ENCODE measurements around the gene FHOD3.

The FHOD3 gene

DNA sequence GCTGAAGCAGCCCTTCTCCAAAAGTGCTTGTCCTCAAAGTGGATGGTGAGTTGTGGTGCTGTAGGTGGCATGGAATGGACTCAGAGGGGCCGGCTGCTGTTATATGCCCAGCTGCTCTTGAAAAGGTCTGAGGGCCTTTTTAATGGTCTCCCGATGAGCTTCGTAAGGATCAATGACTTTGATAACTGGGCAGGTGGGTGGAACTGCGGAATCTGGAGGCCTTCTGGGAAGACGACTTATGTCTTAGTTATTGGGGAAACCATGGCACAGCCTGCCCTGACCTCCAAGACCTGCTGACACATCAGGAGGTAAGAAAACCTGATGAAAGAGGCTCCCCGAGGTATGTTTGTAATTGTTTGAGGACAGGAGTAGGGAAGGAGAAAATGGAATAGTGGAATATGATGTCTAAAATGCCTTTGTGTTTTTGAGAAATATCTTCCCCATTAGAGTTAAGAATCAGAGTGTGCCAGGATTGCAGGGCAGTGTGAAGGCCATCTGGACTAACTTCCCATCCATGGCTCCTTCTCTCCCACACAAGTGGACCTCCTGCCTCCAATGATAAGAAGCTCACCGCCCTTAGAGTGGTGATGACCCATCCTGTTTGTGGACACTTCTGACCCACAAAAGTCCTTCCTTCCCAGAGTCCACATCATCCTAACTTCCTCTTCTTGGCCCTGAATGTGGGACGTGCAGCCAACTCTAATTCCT lies 236.1 kb downstream of the FHOD3 start:
- no peak for TF ChIP-seq CTCF (IDR thresholded peaks at IDR 0.05; ENCODE audit: low read depth, low read length)
- DNase-seq (ENCODE audit: extremely low read depth, low read depth), result no peak

DNA sequence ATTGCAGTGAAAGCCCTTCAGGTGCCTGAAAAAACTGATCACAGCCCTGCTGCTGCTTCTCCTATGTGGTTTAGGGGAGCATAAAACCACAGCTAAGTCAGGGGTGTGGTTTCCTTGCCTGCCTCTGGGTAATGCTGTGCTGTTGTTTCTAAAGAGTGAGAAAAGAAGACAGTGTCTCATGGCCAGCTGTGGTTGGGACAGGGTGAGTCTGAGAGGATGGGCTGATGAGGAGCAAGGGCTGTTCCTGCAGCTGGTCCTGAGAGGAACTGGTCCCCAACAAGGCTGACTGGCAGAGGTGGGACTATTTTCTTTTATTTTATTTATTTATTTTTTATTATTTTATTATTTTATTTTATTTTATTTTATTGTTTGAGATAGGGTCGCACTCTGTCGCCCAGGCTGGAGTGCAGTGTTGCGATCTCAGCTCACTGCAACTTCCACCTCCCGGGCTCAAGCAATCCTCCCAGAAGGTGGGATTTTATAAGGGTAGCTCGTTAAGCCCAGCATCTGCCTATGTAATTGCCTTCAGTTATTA lies 236.7 kb downstream of the FHOD3 start:
- TF ChIP-seq CTCF (IDR thresholded peaks at IDR 0.05; ENCODE audit: low read depth, low read length), result no peak
- no peak for DNase-seq (ENCODE audit: extremely low read depth, low read depth)

DNA sequence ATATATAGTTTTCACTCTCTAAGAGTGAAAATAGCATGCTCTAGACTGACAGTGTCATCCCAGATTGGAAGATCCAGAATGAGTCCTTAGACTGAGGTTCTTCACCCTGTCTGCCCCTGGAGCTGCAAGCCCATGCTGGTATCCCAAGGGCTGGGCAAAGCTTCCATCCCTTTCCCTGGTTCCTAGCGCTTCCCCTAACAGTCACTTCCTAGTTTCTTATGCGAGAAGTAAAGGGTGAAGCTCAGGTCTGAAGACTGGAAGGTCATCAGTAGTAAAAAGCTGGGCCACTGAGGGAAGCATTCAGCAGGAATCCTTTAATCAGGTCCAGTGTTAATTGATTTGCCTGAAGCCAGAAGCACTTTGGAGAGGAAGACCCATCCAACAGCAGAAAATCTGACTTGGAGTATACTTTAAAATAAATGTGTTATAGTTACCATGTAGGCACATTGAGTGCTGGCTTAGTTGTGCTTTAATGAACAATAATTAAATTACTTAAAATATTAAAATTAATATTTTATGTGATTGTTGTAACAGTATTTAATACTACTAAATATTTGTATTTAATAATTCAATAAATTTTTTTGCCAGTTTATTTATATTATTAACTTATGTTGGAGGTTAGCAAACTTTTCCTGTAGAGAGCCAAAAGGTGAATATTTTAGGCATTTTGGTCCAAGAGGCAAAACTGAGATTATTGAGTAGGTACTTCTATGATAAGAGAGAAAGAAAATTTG lies 237.9 kb downstream of the FHOD3 start:
- no peak for TF ChIP-seq CTCF (IDR thresholded peaks at IDR 0.05; ENCODE audit: low read depth, low read length)
- no peak for DNase-seq (ENCODE audit: extremely low read depth, low read depth)

DNA sequence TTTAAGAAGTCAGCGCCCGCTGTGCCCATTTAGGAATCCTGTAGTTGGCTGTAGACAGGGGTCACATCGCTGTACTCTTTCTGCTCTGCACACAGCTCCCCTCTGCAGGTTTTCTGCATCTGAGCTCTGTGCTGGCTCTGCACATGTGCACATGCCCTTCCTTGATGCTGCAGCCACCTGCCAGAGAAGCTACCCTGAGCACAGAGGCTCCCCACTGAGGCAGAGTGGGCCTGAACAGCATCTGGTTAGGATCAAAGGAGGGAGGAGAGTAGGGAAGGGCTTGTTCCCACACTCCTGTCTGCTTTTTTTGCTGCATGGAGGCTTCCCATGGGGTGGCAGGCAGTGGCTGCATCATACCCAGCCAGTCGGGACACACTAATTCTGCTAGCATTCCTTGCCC lies 238.9 kb downstream of the FHOD3 start:
- no peak for DNase-seq (ENCODE audit: extremely low read depth, low read depth)
- no peak for TF ChIP-seq CTCF (IDR thresholded peaks at IDR 0.05; ENCODE audit: low read depth, low read length)

GRCh38 chr18:36537289-36537688 lies 239.8 kb downstream of the FHOD3 start:
- no peak for DNase-seq (ENCODE audit: extremely low read depth, low read depth)
- no peak for TF ChIP-seq CTCF (IDR thresholded peaks at IDR 0.05; ENCODE audit: low read depth, low read length)

GRCh38 chr18:36539674-36540231 lies 242.2 kb downstream of the FHOD3 start:
- no peak for DNase-seq (ENCODE audit: extremely low read depth, low read depth)

More at GRCh38 chr18:36539674-36540231, 242.2 kb downstream of the FHOD3 start:
- no peak for TF ChIP-seq CTCF (IDR thresholded peaks at IDR 0.05; ENCODE audit: low read depth, low read length)

All from AG09319 (cell line).